ENCODE measurements around the gene CCDC6. TPM values are rescaled to one million over a fixed set of nuclear protein-coding genes. Genes with fewer than 3 reads are reported as not detected.

Gene CCDC6
- total RNA-seq, 1 donor from 2014 or later = 57.6 TPM

GRCh38 chr10:59909815-59910214 is 3.5 kb upstream of the CCDC6 start:
- Mint-ChIP-seq H3K9me3 (ENCODE audit: low read depth) (peaks cover 15% of the 10 kb centered on the region), H3K4me1 (ENCODE audit: low read depth) (peaks cover 25% of the 10 kb centered on the region), H3K4me3 (ENCODE audit: low read depth) (no peak overlapping the region), H3K36me3 (ENCODE audit: insufficient read depth) (peaks cover 6% of the 10 kb centered on the region), H3K27ac (no peak overlapping the region), H3K27me3 (no peaks in the 10 kb centered on the region)
- no peak for DNase-seq (ENCODE audit: low spot score, unreplicated experiment)
- TF ChIP-seq CTCF (IDR thresholded peaks at IDR 0.05; ENCODE audit: unreplicated experiment) = no peak

- TF ChIP-seq CTCF (IDR thresholded peaks at IDR 0.05; ENCODE audit: unreplicated experiment) = no peak
- Mint-ChIP-seq H3K9me3 (ENCODE audit: low read depth) (peaks cover 7% of the 10 kb centered on the region), H3K36me3 (ENCODE audit: insufficient read depth) (peaks cover 3% of the 10 kb centered on the region), H3K4me1 (ENCODE audit: low read depth) (peaks cover 34% of the 10 kb centered on the region), H3K27ac (peak overlapping the region; percentile 99), H3K4me3 (ENCODE audit: low read depth) (peak overlapping the region; percentile 94), H3K27me3 (no peaks in the 10 kb centered on the region)
- no peak for DNase-seq (ENCODE audit: low spot score, unreplicated experiment)
Measured at GRCh38 chr10:59908808-59909143, 2.4 kb upstream of the CCDC6 start.

- TF ChIP-seq CTCF (IDR thresholded peaks at IDR 0.05; ENCODE audit: unreplicated experiment) = no peak
- Mint-ChIP-seq H3K36me3 (ENCODE audit: insufficient read depth) (peaks cover 2% of the 10 kb centered on the region), H3K27me3 (no peaks in the 10 kb centered on the region), H3K27ac (peak overlapping the region; percentile 99), H3K4me1 (ENCODE audit: low read depth) (peaks cover 37% of the 10 kb centered on the region), H3K4me3 (ENCODE audit: low read depth) (peak overlapping the region; percentile 94), H3K9me3 (ENCODE audit: low read depth) (peaks cover 6% of the 10 kb centered on the region)
- DNase-seq (ENCODE audit: low spot score, unreplicated experiment) = no peak
Measured at GRCh38 chr10:59907918-59908807, 1.8 kb upstream of the CCDC6 start.

- Mint-ChIP-seq H3K4me3 (ENCODE audit: low read depth) (peak overlapping the region; percentile 94), H3K36me3 (ENCODE audit: insufficient read depth) (peaks cover 4% of the 10 kb centered on the region), H3K9me3 (ENCODE audit: low read depth) (peaks cover under 1% of the 10 kb centered on the region), H3K27me3 (no peaks in the 10 kb centered on the region), H3K4me1 (ENCODE audit: low read depth) (peaks cover 40% of the 10 kb centered on the region), H3K27ac (peak overlapping the region; percentile 99)
- no peak for TF ChIP-seq CTCF (IDR thresholded peaks at IDR 0.05; ENCODE audit: unreplicated experiment)
- no peak for DNase-seq (ENCODE audit: low spot score, unreplicated experiment)
Measured at GRCh38 chr10:59907537-59907917, 1.2 kb upstream of the CCDC6 start.

- no peak for TF ChIP-seq CTCF (IDR thresholded peaks at IDR 0.05; ENCODE audit: unreplicated experiment)
- H3K27ac Mint-ChIP-seq = peak overlapping the region; percentile 96
- peak; percentile 12 for DNase-seq (ENCODE audit: low spot score, unreplicated experiment)
- H3K36me3 Mint-ChIP-seq (ENCODE audit: insufficient read depth) = peaks cover 4% of the 10 kb centered on the region
- H3K9me3 Mint-ChIP-seq (ENCODE audit: low read depth) = no peaks in the 10 kb centered on the region
- H3K4me1 Mint-ChIP-seq (ENCODE audit: low read depth) = peaks cover 49% of the 10 kb centered on the region
- H3K27me3 Mint-ChIP-seq = no peaks in the 10 kb centered on the region
- H3K4me3 Mint-ChIP-seq (ENCODE audit: low read depth) = peak overlapping the region; percentile 94
Measured at GRCh38 chr10:59905731-59906416, 482 bp downstream of the CCDC6 start.

Data from progenitor cell of endocrine pancreas (in vitro differentiated cells).